Mesothelial cell of epicardium (in vitro differentiated cells): Measurements from ENCODE around the gene PIGB. TPM values are rescaled to one million over a fixed set of nuclear protein-coding genes. Genes with fewer than 3 reads are reported as not detected.
"Not testable (repeated sequence)": the region's sequence is repeated elsewhere in the genome, so short reads cannot be mapped to it uniquely, and the experiment has no call there.

Source experiments
- DNase-seq, 2 experiments: peaks; one replicate each; pipeline ENCODE4 v3.0.0; 2021; ENCODE audit warnings: low spot score in 2 of 2; ENCODE audit not compliant: unreplicated experiment in 2 of 2
- H3K27ac Mint-ChIP-seq: 2 replicates; pipeline ENCODE4 v1.8.0; 2021; ENCODE audit warnings: mixed read lengths
- H3K27me3 Mint-ChIP-seq: 2 replicates; pipeline ENCODE4 v1.8.0; 2021; ENCODE audit warnings: low read depth, mixed read lengths
- H3K36me3 Mint-ChIP-seq: 2 replicates; pipeline ENCODE4 v1.8.0; 2021; ENCODE audit warnings: mixed read lengths
- H3K4me1 Mint-ChIP-seq: 2 replicates; pipeline ENCODE4 v1.8.0; 2021; ENCODE audit warnings: mixed read lengths
- H3K4me3 Mint-ChIP-seq: 2 replicates; pipeline ENCODE4 v1.8.0; 2021; ENCODE audit warnings: mild to moderate bottlenecking, moderate library complexity, mixed read lengths
- H3K9me3 Mint-ChIP-seq: 2 replicates; pipeline ENCODE4 v1.8.0; 2021; ENCODE audit warnings: mixed read lengths
- CTCF ChIP-seq: fragments of 200-600 bp; sonication (generic); IDR thresholded peaks from one replicate; pipeline ENCODE4 v1.5.0; 2021; ENCODE audit warnings: antibody characterized with exemption; ENCODE audit not compliant: unreplicated experiment
- total RNA-seq: library from RNA; stranded (reverse); gene quantifications from 3 replicates; pipeline ENCODE4 v1.2.1, GENCODE V29; 2021

The PIGB gene
- total RNA-seq, 1 donor from 2014 or later = 19.3 TPM

- H3K9me3 Mint-ChIP-seq = no peaks in the 10 kb centered on the region
- H3K36me3 Mint-ChIP-seq = peaks cover 7% of the 10 kb centered on the region
- no peaks in the 10 kb centered on the region for H3K27me3 Mint-ChIP-seq
- H3K4me3 Mint-ChIP-seq = peak within 1 kb of the TSS; percentile 87
- peak; percentile 46 to 74 for DNase-seq
- H3K27ac Mint-ChIP-seq = peak within 1 kb of the TSS; percentile 94
- H3K4me1 Mint-ChIP-seq = peaks cover 12% of the 10 kb centered on the region
- TF ChIP-seq CTCF = no peak
Measured at GRCh38 chr15:55289746-55290527, 29.1 kb upstream of the PIGB start, which contains the start of gene RAB27A. TSS of gene RAB27A (minus strand) at chr15:55289813. CDS start at chr15:55234934, 54,879 bp downstream.

- Mint-ChIP-seq H3K36me3 (peaks cover 7% of the 10 kb centered on the region), H3K27ac (peak overlapping the region; percentile 87), H3K4me1 (peaks cover 12% of the 10 kb centered on the region), H3K9me3 (no peaks in the 10 kb centered on the region), H3K27me3 (no peaks in the 10 kb centered on the region), H3K4me3 (peak overlapping the region; percentile 87)
- DNase-seq = peak; percentile 59 to 85
- TF ChIP-seq CTCF = peak; percentile 63
Measured at GRCh38 chr15:55290528-55291057, 28.4 kb upstream of the PIGB start.

- Mint-ChIP-seq H3K36me3 (no peaks in the 10 kb centered on the region), H3K27me3 (no peaks in the 10 kb centered on the region), H3K27ac (no peak overlapping the region), H3K4me3 (no peak overlapping the region), H3K4me1 (no peaks in the 10 kb centered on the region), H3K9me3 (peaks cover 6% of the 10 kb centered on the region)
- no peak for DNase-seq
- TF ChIP-seq CTCF = no peak
Measured at GRCh38 chr15:55297315-55297714, 21.7 kb upstream of the PIGB start.

GRCh38 chr15:55302801-55303200 lies 16.2 kb upstream of the PIGB start:
- Mint-ChIP-seq H3K36me3 (peaks cover 27% of the 10 kb centered on the region), H3K9me3 (peaks cover 31% of the 10 kb centered on the region)
- not testable (repeated sequence) for H3K4me1 Mint-ChIP-seq, H3K27me3 Mint-ChIP-seq, H3K4me3 Mint-ChIP-seq, DNase-seq, H3K27ac Mint-ChIP-seq

- no peaks in the 10 kb centered on the region for H3K9me3 Mint-ChIP-seq
- H3K36me3 Mint-ChIP-seq = peaks cover 3% of the 10 kb centered on the region
- H3K4me1 Mint-ChIP-seq = peaks cover 21% of the 10 kb centered on the region
- TF ChIP-seq CTCF = no peak
- peak overlapping the region; percentile 96 for H3K4me3 Mint-ChIP-seq
- peak overlapping the region; percentile 67 for H3K27ac Mint-ChIP-seq
- no peaks in the 10 kb centered on the region for H3K27me3 Mint-ChIP-seq
- no peak for DNase-seq
Measured at GRCh38 chr15:55319537-55320237, 665 bp downstream of the PIGB start.

GRCh38 chr15:55320238-55320550 lies 1.2 kb downstream of the PIGB start:
- Mint-ChIP-seq H3K4me3 (peak overlapping the region; percentile 60), H3K9me3 (no peaks in the 10 kb centered on the region), H3K4me1 (peaks cover 21% of the 10 kb centered on the region), H3K27ac (peak overlapping the region; percentile 67), H3K36me3 (peaks cover 3% of the 10 kb centered on the region), H3K27me3 (no peaks in the 10 kb centered on the region)
- DNase-seq = no peak
- no peak for TF ChIP-seq CTCF
